ENCODE results near the gene PDZD8.

- no peak for TF ChIP-seq CTCF (conservative IDR thresholded peaks at IDR 0.05; ENCODE audit: low read depth, low read length)
- TF ChIP-seq EZH2 (IDR thresholded peaks at IDR 0.05; ENCODE audit: low read length, unreplicated experiment) = no peak
Observed at GRCh38 chr10:117339578-117339977, 35.7 kb downstream of the PDZD8 start.
